Activated CD4-positive, alpha-beta T cell treated with anti-CD3 and anti-CD28 coated beads, Interleukin-2, amount 10 ng/mL, durations not matched to agents 24 days and 14 days (primary cell): Measurements from ENCODE around the gene CPZ. TPM values are rescaled to one million over a fixed set of nuclear protein-coding genes. Genes with fewer than 3 reads are reported as not detected.
"Not testable (repeated sequence)": the region's sequence is repeated elsewhere in the genome, so short reads cannot be mapped to it uniquely, and the experiment has no call there.

Source experiments
- DNase-seq: peaks from one replicate; pipeline ENCODE4 v3.0.0; 2022
- H3K27ac Mint-ChIP-seq: one replicate; pipeline ENCODE4 v1.8.0; 2022; ENCODE audit warnings: mild to moderate bottlenecking, mixed read lengths
- H3K27me3 Mint-ChIP-seq: one replicate; pipeline ENCODE4 v1.8.0; 2022; ENCODE audit warnings: mixed read lengths
- H3K36me3 Mint-ChIP-seq: one replicate; pipeline ENCODE4 v1.8.0; 2022; ENCODE audit warnings: low read depth, mild to moderate bottlenecking, mixed read lengths
- H3K4me1 Mint-ChIP-seq: one replicate; pipeline ENCODE4 v1.8.0; 2021; ENCODE audit warnings: mixed read lengths
- H3K4me3 Mint-ChIP-seq: one replicate; pipeline ENCODE4 v1.8.0; 2022; ENCODE audit warnings: mild to moderate bottlenecking, moderate library complexity, mixed read lengths
- H3K9me3 Mint-ChIP-seq: one replicate; pipeline ENCODE4 v1.8.0; 2021; ENCODE audit warnings: mixed read lengths
- intact Hi-C: fragments of 100-400 bp; cut with micrococcal nuclease; formaldehyde crosslinking; loops from one replicate; pipeline ENCODE4 v1.15.1; 2023
- total RNA-seq: library from RNA; stranded (reverse); gene quantifications from 2 replicates; pipeline ENCODE4 v1.2.3, GENCODE V29; 2022

The CPZ gene
- total RNA-seq, 1 donor from 2014 or later, result not detected

GRCh38 chr4:8564595-8564994 is 28.0 kb upstream of the CPZ start:
- Mint-ChIP-seq H3K27ac (no peak overlapping the region), H3K9me3 (no peaks in the 10 kb centered on the region), H3K27me3 (peaks cover 8% of the 10 kb centered on the region), H3K36me3 (no peaks in the 10 kb centered on the region), H3K4me3 (no peak overlapping the region), H3K4me1 (no peaks in the 10 kb centered on the region)
- intact Hi-C loops, result no loop called here
- no peak for DNase-seq

GRCh38 chr4:8568068-8568668 is 24.4 kb upstream of the CPZ start:
- no peak overlapping the region for H3K4me3 Mint-ChIP-seq
- intact Hi-C loops, result no loop called here
- H3K4me1 Mint-ChIP-seq, result no peaks in the 10 kb centered on the region
- no peaks in the 10 kb centered on the region for H3K9me3 Mint-ChIP-seq
- no peak overlapping the region for H3K27ac Mint-ChIP-seq
- DNase-seq, result no peak
- no peaks in the 10 kb centered on the region for H3K36me3 Mint-ChIP-seq
- peaks cover 5% of the 10 kb centered on the region for H3K27me3 Mint-ChIP-seq

GRCh38 chr4:8570201-8570600 is 22.4 kb upstream of the CPZ start:
- intact Hi-C loops, result no loop called here
- peaks cover 5% of the 10 kb centered on the region for H3K27me3 Mint-ChIP-seq
- H3K9me3 Mint-ChIP-seq, result no peaks in the 10 kb centered on the region
- H3K4me1 Mint-ChIP-seq, result no peaks in the 10 kb centered on the region
- no peaks in the 10 kb centered on the region for H3K36me3 Mint-ChIP-seq
- H3K27ac Mint-ChIP-seq, result no peak overlapping the region
- H3K4me3 Mint-ChIP-seq, result no peak overlapping the region
- no peak for DNase-seq

- no peaks in the 10 kb centered on the region for H3K9me3 Mint-ChIP-seq
- no peaks in the 10 kb centered on the region for H3K4me1 Mint-ChIP-seq
- peaks cover 5% of the 10 kb centered on the region for H3K27me3 Mint-ChIP-seq
- no peak overlapping the region for H3K27ac Mint-ChIP-seq
- intact Hi-C loops, result no loop called here
- DNase-seq, result no peak
- H3K36me3 Mint-ChIP-seq, result no peaks in the 10 kb centered on the region
- H3K4me3 Mint-ChIP-seq, result no peak overlapping the region
These were observed 20.6 kb upstream of the CPZ start for GRCh38 chr4:8571702-8572685.

- Mint-ChIP-seq H3K27ac (no peak overlapping the region), H3K36me3 (no peaks in the 10 kb centered on the region), H3K9me3 (no peaks in the 10 kb centered on the region), H3K4me3 (no peak overlapping the region), H3K4me1 (no peaks in the 10 kb centered on the region), H3K27me3 (no peaks in the 10 kb centered on the region)
- no peak for DNase-seq
- intact Hi-C loops, result no loop called here
These were observed 19.3 kb upstream of the CPZ start for GRCh38 chr4:8573266-8573665.

DNA sequence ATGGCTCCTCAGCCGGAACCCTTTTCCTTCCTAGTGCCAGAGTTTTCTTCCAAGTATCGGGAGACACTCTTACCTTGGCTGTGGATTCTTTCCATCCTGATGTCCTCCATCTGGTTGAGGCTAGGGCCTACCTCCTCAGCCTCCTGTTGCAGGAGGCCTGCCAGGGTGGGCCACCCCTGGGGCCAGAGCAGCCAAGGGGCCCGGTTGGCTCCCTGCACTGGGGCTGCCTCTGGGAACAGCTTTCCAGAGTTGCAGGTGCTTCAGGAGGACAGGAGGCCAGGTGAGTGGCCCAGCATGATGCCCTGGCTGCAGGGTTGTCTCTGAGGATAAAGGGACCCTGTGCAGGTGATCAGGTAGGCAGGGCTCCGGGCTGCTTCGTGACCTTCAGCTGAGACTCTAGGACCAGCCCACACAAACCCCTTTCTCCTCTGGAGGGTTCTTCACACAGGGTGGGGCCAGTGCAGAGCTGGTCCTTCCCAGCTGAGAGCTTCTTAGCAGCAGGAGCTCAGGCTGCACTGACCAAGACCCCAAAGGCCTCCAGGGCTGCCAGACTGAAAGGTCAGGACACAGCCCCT is 17.7 kb upstream of the CPZ start:
- Mint-ChIP-seq H3K4me3 (no peak overlapping the region), H3K4me1 (no peaks in the 10 kb centered on the region), H3K27me3 (no peaks in the 10 kb centered on the region), H3K9me3 (no peaks in the 10 kb centered on the region), H3K27ac (no peak overlapping the region), H3K36me3 (no peaks in the 10 kb centered on the region)
- DNase-seq, result no peak
- intact Hi-C loops, result no loop called here

- DNase-seq, result no peak
- Mint-ChIP-seq H3K27me3 (no peaks in the 10 kb centered on the region), H3K4me3 (no peak overlapping the region)
These were observed 17.1 kb upstream of the CPZ start for GRCh38 chr4:8575457-8575856.

GRCh38 chr4:8576591-8576990 is 16.0 kb upstream of the CPZ start:
- DNase-seq, H3K4me1 Mint-ChIP-seq, H3K4me3 Mint-ChIP-seq, H3K36me3 Mint-ChIP-seq, H3K27ac Mint-ChIP-seq, intact Hi-C loops, H3K9me3 Mint-ChIP-seq, H3K27me3 Mint-ChIP-seq: not testable (repeated sequence)

More at GRCh38 chr4:8575457-8575856, 17.1 kb upstream of the CPZ start:
- Mint-ChIP-seq H3K4me1 (no peaks in the 10 kb centered on the region), H3K9me3 (no peaks in the 10 kb centered on the region), H3K36me3 (no peaks in the 10 kb centered on the region), H3K27ac (no peak overlapping the region)
- intact Hi-C loops, result no loop called here

GRCh38 chr4:8577046-8577445 is 15.5 kb upstream of the CPZ start:
- Mint-ChIP-seq H3K4me3 (no peak overlapping the region), H3K4me1 (no peaks in the 10 kb centered on the region), H3K27ac (no peak overlapping the region), H3K36me3 (no peaks in the 10 kb centered on the region), H3K27me3 (no peaks in the 10 kb centered on the region), H3K9me3 (no peaks in the 10 kb centered on the region)
- intact Hi-C loops, result no loop called here
- DNase-seq, result no peak

GRCh38 chr4:8577972-8578371 is 14.6 kb upstream of the CPZ start:
- Mint-ChIP-seq H3K27me3 (no peaks in the 10 kb centered on the region), H3K27ac (no peak overlapping the region), H3K9me3 (no peaks in the 10 kb centered on the region), H3K4me3 (no peak overlapping the region), H3K36me3 (no peaks in the 10 kb centered on the region), H3K4me1 (no peaks in the 10 kb centered on the region)
- intact Hi-C loops, result no loop called here
- no peak for DNase-seq

DNA sequence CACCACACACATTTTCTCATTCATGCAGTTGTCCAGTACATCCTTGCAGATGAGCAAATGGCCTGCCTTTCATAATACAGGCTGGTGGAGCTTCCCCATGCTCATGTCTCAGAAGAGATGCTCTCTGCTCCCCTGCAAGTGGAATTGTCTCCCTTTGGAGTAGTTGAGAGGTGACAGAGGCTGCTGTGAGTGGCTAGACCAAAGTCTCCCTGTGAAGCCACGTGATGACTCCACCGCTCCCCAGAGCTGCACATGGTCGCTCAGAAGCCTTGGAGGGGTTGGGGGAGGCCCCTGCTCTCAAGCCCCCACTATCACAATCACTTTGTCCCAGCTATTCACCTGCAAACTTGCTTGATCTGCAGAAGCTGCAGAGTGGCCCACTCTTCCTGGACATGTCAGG is 13.8 kb upstream of the CPZ start:
- no peak overlapping the region for H3K4me3 Mint-ChIP-seq
- no peaks in the 10 kb centered on the region for H3K4me1 Mint-ChIP-seq
- H3K9me3 Mint-ChIP-seq, result no peaks in the 10 kb centered on the region
- no peaks in the 10 kb centered on the region for H3K27me3 Mint-ChIP-seq
- no peak overlapping the region for H3K27ac Mint-ChIP-seq
- DNase-seq, result no peak
- intact Hi-C loops, result no loop called here
- no peaks in the 10 kb centered on the region for H3K36me3 Mint-ChIP-seq

- Mint-ChIP-seq H3K4me1 (no peaks in the 10 kb centered on the region), H3K27me3 (no peaks in the 10 kb centered on the region), H3K9me3 (no peaks in the 10 kb centered on the region), H3K4me3 (no peak overlapping the region), H3K27ac (no peak overlapping the region), H3K36me3 (no peaks in the 10 kb centered on the region)
- intact Hi-C loops, result no loop called here
- DNase-seq, result no peak
These were observed 12.8 kb upstream of the CPZ start for GRCh38 chr4:8579526-8580320.

- no peak within 1 kb of the TSS for H3K4me3 Mint-ChIP-seq
- no peaks in the 10 kb centered on the region for H3K9me3 Mint-ChIP-seq
- no peaks in the 10 kb centered on the region for H3K27me3 Mint-ChIP-seq
- H3K27ac Mint-ChIP-seq, result no peak within 1 kb of the TSS
- no peaks in the 10 kb centered on the region for H3K4me1 Mint-ChIP-seq
- peak; percentile 90 for DNase-seq
- intact Hi-C loops, result no loop called here
- no peaks in the 10 kb centered on the region for H3K36me3 Mint-ChIP-seq
These were observed 12.1 kb upstream of the CPZ start, which contains the start of gene GPR78 for GRCh38 chr4:8580321-8581093. TSS of gene GPR78 (plus strand) at chr4:8580392. CDS start at chr4:8580983, 591 bp downstream.
